Heart right ventricle (tissue), 16 donors: Measurements from ENCODE around the gene ADAM10. TPM values are rescaled to one million over a fixed set of nuclear protein-coding genes. Genes with fewer than 3 reads are reported as not detected.
A peak's percentile ranks its signal among the peaks of the same experiment; 100 is the strongest.

Source experiments
- ATAC-seq, 8 donors: fragments of 200-7000 bp; cut with Tn5 transposase; one replicate each; pipeline ENCODE4 v1.9.1; 2020; ENCODE audit warnings: mild to moderate bottlenecking in 8 of 8, moderate library complexity in 8 of 8, moderate number of reproducible peaks in 1 of 8
- DNase-seq, 2 donors: peaks; one replicate each; pipeline ENCODE4 v3.0.0-alpha.2; 2020
- H3K27ac ChIP-seq, 10 donors: fragments of 200-600 bp; sonication (generic) in 2 of 10; one replicate each; pipeline versions ENCODE4 v1.5.0 to v1.8.0; 2020 to 2022; ENCODE audit warnings: mild to moderate bottlenecking in 3 of 10
- H3K27me3 ChIP-seq, 7 donors: fragments of 200-600 bp; one replicate each; pipeline ENCODE4 v1.8.0; 2021 to 2022; ENCODE audit warnings: mild to moderate bottlenecking in 2 of 7
- H3K36me3 ChIP-seq, 9 donors: fragments of 200-600 bp; sonication (generic) in 1 of 9; one replicate each; pipeline versions ENCODE4 v1.5.0 to v1.8.0; 2020 to 2022; ENCODE audit warnings: mild to moderate bottlenecking in 2 of 9
- H3K4me1 ChIP-seq, 9 donors: fragments of 200-600 bp; sonication (generic) in 1 of 9; one replicate each; pipeline versions ENCODE4 v1.5.0 to v1.8.0; 2020 to 2022; ENCODE audit warnings: mild to moderate bottlenecking in 4 of 9
- H3K4me3 ChIP-seq, 10 donors: fragments of 200-600 bp; sonication (generic) in 2 of 10; one replicate each; pipeline versions ENCODE4 v1.5.0 to v1.8.0; 2020 to 2022; ENCODE audit warnings: mild to moderate bottlenecking in 7 of 10, moderate library complexity in 2 of 10
- H3K9me3 ChIP-seq, 11 donors: fragments of 200-600 bp in 10 of 11; sonication (generic) in 2 of 11; one replicate each; pipeline versions ENCODE4 v1.5.0 to v1.8.0; 2013 to 2022; ENCODE audit warnings: mild to moderate bottlenecking in 2 of 11, control low read depth in 1 of 11, moderate library complexity in 1 of 11
- CTCF ChIP-seq, 9 donors: fragments of 200-600 bp; sonication (generic) in 2 of 9; IDR thresholded peaks; one replicate each; pipeline versions ENCODE4 v1.5.0 to v1.8.0; 2021 to 2022; ENCODE audit warnings: antibody characterized with exemption in 9 of 9, mild to moderate bottlenecking in 5 of 9, moderate library complexity in 1 of 9
- WGBS, 2 donors: extraction: QIAGEN DNeasy Blood & Tissue Kit; methylation state at CpG; one replicate each; pipeline ENCODE4 v1.1.7; 2013; ENCODE audit warnings: inconsistent platforms in 1 of 2; 5-methylcytosine and 5-hydroxymethylcytosine counted together
- intact Hi-C, 10 donors: fragments of 100-400 bp; cut with DNase I; formaldehyde crosslinking; loops; one replicate each; pipeline versions ENCODE4 v1.11.1 to v1.14.2; 2022
- polyA plus RNA-seq, 2 donors: library from polyadenylated mRNA; stranded (reverse); fragments of 200-250 nt; gene quantifications; one replicate each; pipeline ENCODE4 v1.2.3, GENCODE V29; 2013
- total RNA-seq, 10 donors: library from RNA; stranded (reverse); fragmentation: NEBNext Ultra II Directional in 3 of 10; extraction: Animal tissue kit (Norgen Biotek cat#: 25700) in 3 of 10; gene quantifications; one replicate each; pipeline versions ENCODE4 v1.2.1 to v1.2.4, GENCODE V29; 2021 to 2023
- donor health status: Arrhythmogenic right ventricular cardiomyopathy.
- donor health status: ischemic (EF 13 %, LVEDD 7.1; RV severe dilation, severe dysfunction).
- donor health status: healthy with polysubstance abuse.
- donor health status: DM: no; HTN: yes; CAD: no.
- donor health status: DM: no; HTN: no; CAD: no.
- donor health status: ischemic (EF 25% LVEDD 6.9; RV normal size, moderate dysfunction).
- donor health status: ischemic (EF 25% LVEDD 5.7; RV mildly dilated, moderate dysfunction).
- donor health status: healthy.
- donor health status: DM: yes; HTN: yes; CAD: no.
- donor health status: Ischemic cardiomyopathy.
- donor health status: ischemic (EF 35%, LVEDD 5.7; RV mildly dilated, moderate dysfunction).
- donor health status: nonischemic (EF 11% LVEDD 7.7; RV severe dilation, severe dysfunction).
- donor health status: DM: yes; HTN: yes; CAD: no.
- donor health status: PGD.
- donor health status: ischemic (EF 29% LVEDD 5.4; RV normal size, mild dysfunction).
- donor health status: nonischemic (EF 23%, LVEDD 6.1; RV moderate dilation, normal function).

The ADAM10 gene
- total and polyA plus RNA-seq, 12 donors: 10.2 to 110 (median 80.1) TPM

GRCh38 chr15:58748040-58748851 lies 1.3 kb downstream of the ADAM10 start:
- intact Hi-C loops: loop anchor here in 7 of 10 donors (2.0 to 10.0 kb wide), 7 partner anchors 23 to 413 kb away; partner anchors contain the start of genes LIPC (in 2 of the 7) and MINDY2 (in 1 of the 7)
- TF ChIP-seq CTCF (IDR thresholded peaks at IDR 0.05): no peak
- Histone ChIP-seq H3K4me1 (peaks cover 0 to 55% (median 43%) of the 10 kb centered on the region in 9 donors), H3K36me3 (no peaks in the 10 kb centered on the region), H3K27ac (peak overlapping the region; percentile 96 to 99 (median 98)), H3K9me3 (no peaks in the 10 kb centered on the region), H3K4me3 (peak overlapping the region; percentile 70 to 97 (median 94)), H3K27me3 (no peaks in the 10 kb centered on the region)
- no peak for DNase-seq
- WGBS, 2 donors: 2 to 3% methylated on average over 14 of the region's 14 CpGs
- no peak for ATAC-seq

GRCh38 chr15:58746174-58746573 lies 3.3 kb downstream of the ADAM10 start:
- 96 to 97% methylated on average over 1 of the region's 1 CpG for WGBS, 2 donors
- Histone ChIP-seq H3K27me3 (no peaks in the 10 kb centered on the region), H3K4me1 (peaks cover 0 to 76% (median 64%) of the 10 kb centered on the region in 9 donors), H3K27ac (peak overlapping the region in 1 of 10 donors; percentile 3), H3K9me3 (no peaks in the 10 kb centered on the region), H3K36me3 (no peaks in the 10 kb centered on the region), H3K4me3 (peak overlapping the region in 4 of 10 donors; percentile 0 to 95 (median 90))
- intact Hi-C loops: loop anchor here in 6 of 10 donors (5.0 to 10.0 kb wide), 6 partner anchors 51 to 411 kb away; partner anchors contain the start of gene LIPC (in 2 of the 6)
- no peak for TF ChIP-seq CTCF (IDR thresholded peaks at IDR 0.05)
- DNase-seq (no peak), ATAC-seq (no peak)

GRCh38 chr15:58742819-58743502 lies 6.5 kb downstream of the ADAM10 start:
- no peak overlapping the region for H3K4me3 ChIP-seq
- DNase-seq (no peak), ATAC-seq (peak; percentile 18 to 71 (median 60))
- H3K27ac ChIP-seq: peak overlapping the region in 9 of 10 donors; percentile 32 to 81 (median 65)
- intact Hi-C loops: loop anchor here in 6 of 10 donors (5.0 to 10.0 kb wide), 5 partner anchors 34 to 408 kb away; partner anchors contain the start of gene LIPC (in 2 of the 6)
- TF ChIP-seq CTCF (IDR thresholded peaks at IDR 0.05): no peak
- H3K36me3 ChIP-seq: no peaks in the 10 kb centered on the region
- H3K4me1 ChIP-seq: peaks cover 0 to 100% (median 78%) of the 10 kb centered on the region in 9 donors
- no peaks in the 10 kb centered on the region for H3K9me3 ChIP-seq
- 52 to 66% methylated on average over 5 of the region's 5 CpGs for WGBS, 2 donors
- no peaks in the 10 kb centered on the region for H3K27me3 ChIP-seq
